Right cardiac atrium (tissue), 5 donors: ENCODE measurements around the gene TOP2A. TPM values are rescaled to one million over a fixed set of nuclear protein-coding genes. Genes with fewer than 3 reads are reported as not detected.

Source experiments
- ATAC-seq, 2 donors: fragments of 200-7000 bp; cut with Tn5 transposase; one replicate each; pipeline versions ENCODE4 v1.8.0 to v1.9.1; 2020; ENCODE audit warnings: moderate library complexity in 2 of 2, mild to moderate bottlenecking in 1 of 2
- DNase-seq, 3 donors: peaks; one replicate each; pipeline ENCODE4 v3.0.0-alpha.2; 2020
- H3K27ac ChIP-seq: one replicate; pipeline ENCODE4 v1.5.1; 2013; ENCODE audit warnings: mild to moderate bottlenecking, low read length, control low read depth, moderate library complexity
- H3K27me3 ChIP-seq: one replicate; pipeline ENCODE4 v1.6.1; 2013; ENCODE audit not compliant: control insufficient read depth, insufficient read depth
- H3K4me1 ChIP-seq: one replicate; pipeline ENCODE4 v1.6.1; 2013; ENCODE audit warnings: low read length; ENCODE audit not compliant: control insufficient read depth, insufficient read depth
- H3K4me3 ChIP-seq: one replicate; pipeline ENCODE4 v1.5.1; 2013; ENCODE audit warnings: low read length, control low read depth
- H3K9me3 ChIP-seq: one replicate; pipeline ENCODE4 v1.6.1; 2013; ENCODE audit warnings: low read length; ENCODE audit not compliant: control insufficient read depth
- WGBS: extraction: QIAGEN DNeasy Blood & Tissue Kit; methylation state at CpG from one replicate; pipeline ENCODE4 v1.1.7; 2013; 5-methylcytosine and 5-hydroxymethylcytosine counted together
- intact Hi-C, 4 donors: fragments of 100-400 bp; cut with DNase I; formaldehyde crosslinking; loops; one replicate each; pipeline versions ENCODE4 v1.11.0 to v1.14.0; 2022 to 2023
- long read RNA-seq, 4 donors: library from polyadenylated mRNA; unstranded; transcript quantifications; one replicate each; pipeline ENCODE4 v2.0.0, GENCODE V29; 2020 to 2021
- polyA plus RNA-seq: library from polyadenylated mRNA; stranded (reverse); fragments of 200-250 nt; gene quantifications from one replicate; pipeline ENCODE4 v1.2.3, GENCODE V29; 2013
- total RNA-seq, 4 donors: library from RNA; stranded (reverse); fragmentation: NEBNext Ultra II Directional; extraction: Animal tissue kit (Norgen Biotek cat#: 25700); gene quantifications; one replicate each; pipeline ENCODE4 v1.2.1, GENCODE V29; 2021
- donor health status: healthy with polysubstance abuse.
- donor health status: DM: no; HTN: yes; CAD: no.
- donor health status: DM: no; HTN: no; CAD: no.
- donor health status: DM: no; HTN: yes; CAD: no; lungs with severe emphysema.
- donor health status: DM: yes; HTN: yes; CAD: no.

The TOP2A gene
- total RNA-seq: 1 to 10 TPM in 3 of 4 donors, under 1 TPM in 1; 0.22 to 5.9 (median 3.2) TPM
- polyA plus RNA-seq: 0.70 TPM
- long read RNA-seq, donor 1, partial matches to known transcripts: 6 of 6 reads
- long read RNA-seq, donor 1, other reads (novel, unspliced or antisense): 0 of 6 reads
- long read RNA-seq, donor 2, full-length matches to known transcripts: 1 of 1 reads
- long read RNA-seq, donor 2, partial matches to known transcripts: 0 of 1 reads
- long read RNA-seq, donor 2, other reads (novel, unspliced or antisense): 0 of 1 reads
- long read RNA-seq, donor 3, partial matches to known transcripts: 1 of 1 reads
- long read RNA-seq, donor 3, other reads (novel, unspliced or antisense): 0 of 1 reads
- long read RNA-seq, donor 4: 0 reads

GRCh38 chr17:40417609-40418427, at the start of gene TOP2A:
Gene TOP2A, minus strand, starts transcription at chr17:40417896. Its CDS starts 105 bp downstream, at chr17:40417791.
- DNase-seq: peak; percentile 93 to 95 (median 93)
- under 1% methylated on average over 49 of the region's 49 CpGs for WGBS
- Histone ChIP-seq H3K27ac (peak within 1 kb of the TSS; percentile 13), H3K4me3 (peak within 1 kb of the TSS; percentile 50), H3K27me3 (no peaks in the 10 kb centered on the region), H3K4me1 (no peaks in the 10 kb centered on the region), H3K9me3 (no peaks in the 10 kb centered on the region)
- peak; percentile 100 for ATAC-seq
- intact Hi-C loops: loop anchor here in 3 of 4 donors (5.0 to 10.0 kb wide), 4 partner anchors 53 to 113 kb away; partner anchors contain the start of genes GJD3 (in 2 of the 3) and RARA (in 1 of the 3)

- Histone ChIP-seq H3K27ac (no peak overlapping the region), H3K4me1 (no peaks in the 10 kb centered on the region), H3K9me3 (no peaks in the 10 kb centered on the region), H3K4me3 (no peak overlapping the region), H3K27me3 (no peaks in the 10 kb centered on the region)
- DNase-seq: peak in 2 of 3 donors; percentile 17 to 30
- ATAC-seq: no peak
- intact Hi-C loops: no loop called here
- 89% methylated on average over 2 of the region's 2 CpGs for WGBS
Measured at GRCh38 chr17:40467281-40467867, 49.7 kb upstream of the TOP2A start.

GRCh38 chr17:40466298-40466971, 48.7 kb upstream of the TOP2A start:
- 78% methylated on average over 11 of the region's 11 CpGs for WGBS
- Histone ChIP-seq H3K27me3 (no peaks in the 10 kb centered on the region), H3K4me1 (peaks cover 4% of the 10 kb centered on the region), H3K9me3 (no peaks in the 10 kb centered on the region), H3K27ac (no peak overlapping the region), H3K4me3 (no peak overlapping the region)
- intact Hi-C loops: no loop called here
- DNase-seq (peak in 2 of 3 donors; percentile 27 to 40), ATAC-seq (no peak)

- H3K9me3 ChIP-seq: no peaks in the 10 kb centered on the region
- peak in 1 of 2 donors; percentile 2 for ATAC-seq
- no peak overlapping the region for H3K4me3 ChIP-seq
- H3K27ac ChIP-seq: no peak overlapping the region
- WGBS: 87% methylated on average over 5 of the region's 5 CpGs
- intact Hi-C loops: no loop called here
- peak in 2 of 3 donors; percentile 27 to 35 for DNase-seq
- no peaks in the 10 kb centered on the region for H3K27me3 ChIP-seq
- H3K4me1 ChIP-seq: peaks cover 4% of the 10 kb centered on the region
Measured at GRCh38 chr17:40464392-40464855, 46.7 kb upstream of the TOP2A start.

- ATAC-seq: peak; percentile 15 to 20
- H3K9me3 ChIP-seq: no peaks in the 10 kb centered on the region
- H3K4me3 ChIP-seq: no peak overlapping the region
- H3K4me1 ChIP-seq: peaks cover 4% of the 10 kb centered on the region
- intact Hi-C loops: no loop called here
- peak; percentile 52 to 76 (median 74) for DNase-seq
- 36% methylated on average over 11 of the region's 11 CpGs for WGBS
- no peak overlapping the region for H3K27ac ChIP-seq
- no peaks in the 10 kb centered on the region for H3K27me3 ChIP-seq
Measured at GRCh38 chr17:40463122-40463550, 45.4 kb upstream of the TOP2A start.

GRCh38 chr17:40462343-40463121, 44.8 kb upstream of the TOP2A start:
- intact Hi-C loops: no loop called here
- Histone ChIP-seq H3K9me3 (no peaks in the 10 kb centered on the region), H3K27me3 (no peaks in the 10 kb centered on the region), H3K4me1 (peaks cover 4% of the 10 kb centered on the region), H3K4me3 (no peak overlapping the region), H3K27ac (no peak overlapping the region)
- ATAC-seq (peak; percentile 25 to 32), DNase-seq (peak; percentile 53 to 80 (median 76))
- WGBS: 35% methylated on average over 9 of the region's 9 CpGs

GRCh38 chr17:40461732-40462342, 44.1 kb upstream of the TOP2A start:
- ATAC-seq (peak; percentile 1 to 2), DNase-seq (peak; percentile 48 to 61 (median 60))
- Histone ChIP-seq H3K27ac (peak overlapping the region; percentile 8), H3K9me3 (no peaks in the 10 kb centered on the region), H3K4me3 (no peak overlapping the region), H3K27me3 (no peaks in the 10 kb centered on the region), H3K4me1 (peaks cover 10% of the 10 kb centered on the region)
- 61% methylated on average over 12 of the region's 12 CpGs for WGBS
- intact Hi-C loops: no loop called here

GRCh38 chr17:40460968-40461731, 43.5 kb upstream of the TOP2A start:
- Histone ChIP-seq H3K4me3 (no peak overlapping the region), H3K27ac (peak overlapping the region; percentile 8), H3K9me3 (no peaks in the 10 kb centered on the region), H3K27me3 (no peaks in the 10 kb centered on the region), H3K4me1 (peaks cover 16% of the 10 kb centered on the region)
- no peak for ATAC-seq
- intact Hi-C loops: no loop called here
- DNase-seq: peak; percentile 51 to 68 (median 53)
- WGBS: 62% methylated on average over 9 of the region's 9 CpGs

GRCh38 chr17:40460604-40460967, 42.9 kb upstream of the TOP2A start:
- H3K27ac ChIP-seq: no peak overlapping the region
- 55% methylated on average over 3 of the region's 3 CpGs for WGBS
- H3K27me3 ChIP-seq: no peaks in the 10 kb centered on the region
- peaks cover 16% of the 10 kb centered on the region for H3K4me1 ChIP-seq
- H3K4me3 ChIP-seq: no peak overlapping the region
- ATAC-seq: no peak
- peak in 2 of 3 donors; percentile 27 to 61 for DNase-seq
- no peaks in the 10 kb centered on the region for H3K9me3 ChIP-seq
- intact Hi-C loops: no loop called here
